ENCODE results near the gene TCP11. TPM values are rescaled to one million over a fixed set of nuclear protein-coding genes. Genes with fewer than 3 reads are reported as not detected.

The TCP11 gene
- total and polyA plus RNA-seq, 2 of the 13 experiments (the other 11 are each of a cell fraction or from before 2014, with no cell fraction given): 0.04 TPM; not detected in 1

GRCh38 chr6:35105078-35105477, 36.1 kb downstream of the TCP11 start (continued):
- TF ChIP-seq PRDM10 (CRISPR knock-in tag; IDR thresholded peaks at IDR 0.05; ENCODE audit: low read depth) (no peak), CENPT (CRISPR knock-in tag; IDR thresholded peaks at IDR 0.05; ENCODE audit: low read depth) (no peak), ZNF30 (CRISPR knock-in tag; IDR thresholded peaks at IDR 0.05) (no peak), NR2C2 (CRISPR knock-in tag; IDR thresholded peaks at IDR 0.05; ENCODE audit: borderline replicate concordance) (0 out of 2 replicates have a peak, but pooled peaks have one; percentile 14), ZNF768 (CRISPR knock-in tag; IDR thresholded peaks at IDR 0.05) (no peak), E2F1 (CRISPR knock-in tag; IDR thresholded peaks at IDR 0.05) (no peak), FLYWCH1 (CRISPR knock-in tag; IDR thresholded peaks at IDR 0.05) (no peak), ZSCAN25 (CRISPR knock-in tag; IDR thresholded peaks at IDR 0.05) (no peak), NR2F6 (IDR thresholded peaks at IDR 0.05) (peak; percentile 66), NR2F6 (CRISPR knock-in tag; IDR thresholded peaks at IDR 0.05) (peak; percentile 79)

GRCh38 chr6:35099116-35099515, 42.0 kb downstream of the TCP11 start:
- POLR2A ChIA-PET: no interaction called here
- H3K27me3 ChIP-seq (ENCODE audit: control insufficient read depth in 1 of 2, insufficient read depth in 2 of 2, low read length in 2 of 2): no peaks in the 10 kb centered on the region
- TF ChIP-seq TAF15 (IDR thresholded peaks at IDR 0.05; ENCODE audit: low read depth, low read length, poor library complexity, severe bottlenecking): no peak
- TF ChIP-seq CHD4 (IDR thresholded peaks at IDR 0.05; ENCODE audit: borderline replicate concordance, low read length): no peak
- TF ChIP-seq CREM (IDR thresholded peaks at IDR 0.05): no peak
- TF ChIP-seq CREM (CRISPR knock-in tag; IDR thresholded peaks at IDR 0.05): no peak
- TF ChIP-seq MTA3 (CRISPR knock-in tag; IDR thresholded peaks at IDR 0.05): no peak
- TF ChIP-seq WIZ (CRISPR knock-in tag; IDR thresholded peaks at IDR 0.05): no peak
- no peak for TF ChIP-seq MLLT10 (CRISPR knock-in tag; IDR thresholded peaks at IDR 0.05)
- no peak for TF ChIP-seq ZNF207 (IDR thresholded peaks at IDR 0.05; ENCODE audit: borderline replicate concordance)
- TF ChIP-seq MTF1 (CRISPR knock-in tag; IDR thresholded peaks at IDR 0.05): no peak
- no peak for TF ChIP-seq RXRA (CRISPR knock-in tag; IDR thresholded peaks at IDR 0.05)

More at GRCh38 chr6:35099116-35099515, 42.0 kb downstream of the TCP11 start:
- Histone ChIP-seq H3K4me2 (ENCODE audit: low read depth, low read length) (no peak overlapping the region), H4K20me1 (ENCODE audit: insufficient read depth, low read length) (no peaks in the 10 kb centered on the region), H3K9ac (ENCODE audit: insufficient read depth, low read depth, low read length) (no peak overlapping the region), H3K36me3 (replicated peaks in 1 of 2; ENCODE audit: control insufficient read depth in 1 of 2, insufficient read depth in 2 of 2, low read length in 2 of 2) (no peaks in the 10 kb centered on the region), H3K27ac (ENCODE audit: extremely low read length, insufficient read depth, low read length) (no peak overlapping the region), H2AFZ (ENCODE audit: low read length) (no peak overlapping the region), H3K4me1 (ENCODE audit: insufficient read depth, low read length) (peaks cover 24% of the 10 kb centered on the region), H3K9me3 (ENCODE audit: low read length) (no peaks in the 10 kb centered on the region), H3K79me2 (ENCODE audit: insufficient read depth, low read length) (no peaks in the 10 kb centered on the region), H3K4me3 (replicated peaks in 1 of 3; ENCODE audit: insufficient read depth in 1 of 3, low read depth in 2 of 3, low read length in 3 of 3) (no peak overlapping the region)
- in situ Hi-C loops (cut with HindIII; ENCODE audit: extremely low pct_ligation_motif_present, low pct_unique_long_range_greater_than_20kb): no loop called here
- DNase-seq (ENCODE audit: low spot score) (no peak), FAIRE-seq (no peak), ATAC-seq (no peak)
- intact Hi-C loops (cut with micrococcal nuclease; ENCODE audit: unreplicated experiment): no loop called here
- no TSS peak for BruUV-seq (replicated peaks)
- CTCF ChIA-PET (ENCODE audit: low intra/inter-chr PET ratio, low total read pairs): no interaction called here
- 59% methylated on average over 5 of the region's 5 CpGs for WGBS (ENCODE audit: low lambda C conversion rate)

All from HepG2 (cell line).